NB4 (cell line): ENCODE data around the gene CLDN7.
A peak's percentile ranks its signal among the peaks of the same experiment; 100 is the strongest.

Experiments
- DNase-seq: peaks from one replicate; pipeline ENCODE4 v3.0.0; 2010; ENCODE audit warnings: low read depth
- H3K4me3 ChIP-seq: one replicate; pipeline ENCODE4 v1.5.1; 2011; ENCODE audit warnings: mild to moderate bottlenecking, low read depth, low read length, moderate library complexity
- CTCF ChIP-seq: IDR thresholded peaks from one replicate; pipeline ENCODE4 v1.5.1; 2012; ENCODE audit warnings: low read depth, low read length
- MAX ChIP-seq: IDR thresholded peaks from 2 replicates; pipeline ENCODE4 v1.6.1; 2011; ENCODE audit warnings: low read depth, low read length
- MYC ChIP-seq: IDR thresholded peaks from 2 replicates; pipeline ENCODE4 v1.6.1; 2011; ENCODE audit warnings: low read depth, low read length
- POLR2A ChIP-seq: IDR thresholded peaks from 2 replicates; pipeline ENCODE4 v1.6.1; 2011; ENCODE audit warnings: mild to moderate bottlenecking; ENCODE audit not compliant: insufficient read length; ENCODE audit errors: extremely low read depth

Gene CLDN7

DNA sequence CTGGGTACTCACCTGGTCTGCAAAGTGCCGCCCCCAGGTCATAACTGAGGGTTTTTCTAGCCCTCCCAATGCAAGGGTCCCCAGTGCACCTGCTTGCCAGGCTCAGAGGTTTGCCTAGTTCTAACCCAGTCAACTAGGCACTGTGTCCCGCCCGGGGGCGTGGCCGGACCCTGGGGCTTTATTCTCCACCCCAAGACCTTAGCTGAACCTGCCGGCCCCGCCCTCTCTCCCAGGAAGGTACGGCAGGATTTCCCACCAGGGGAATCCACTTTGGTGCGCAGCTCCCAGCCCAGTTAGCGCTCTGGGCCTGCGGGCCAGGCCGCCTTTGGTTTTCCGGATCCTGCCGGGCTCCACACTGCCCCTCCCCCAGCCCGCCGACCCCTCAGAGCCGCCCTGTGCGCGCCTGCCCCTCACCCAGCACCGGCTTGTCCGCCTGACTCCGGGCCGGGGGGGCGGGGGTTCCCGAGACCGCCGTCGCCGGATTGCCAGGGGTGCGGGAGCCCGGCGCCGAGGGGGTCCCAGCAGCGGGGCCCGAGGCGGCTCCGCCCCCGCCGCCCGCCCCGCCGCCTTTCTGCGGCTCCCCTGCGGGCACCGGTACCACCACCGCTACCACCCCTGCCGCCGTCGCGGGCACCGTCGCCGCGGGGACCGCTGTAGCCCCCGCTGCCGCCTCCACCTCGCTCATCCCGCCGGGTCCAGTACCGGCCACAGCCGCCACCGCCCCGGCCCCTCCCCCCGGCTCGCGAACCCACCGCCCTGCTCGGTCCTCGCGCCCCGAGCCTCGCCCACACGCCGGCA, 31.7 kb upstream of the CLDN7 start:
- no peak overlapping the region for H3K4me3 ChIP-seq
- DNase-seq, result peak; percentile 42
- TF ChIP-seq MYC, result no peak
- no peak for TF ChIP-seq POLR2A
- no peak for TF ChIP-seq CTCF
- no peak for TF ChIP-seq MAX

DNA sequence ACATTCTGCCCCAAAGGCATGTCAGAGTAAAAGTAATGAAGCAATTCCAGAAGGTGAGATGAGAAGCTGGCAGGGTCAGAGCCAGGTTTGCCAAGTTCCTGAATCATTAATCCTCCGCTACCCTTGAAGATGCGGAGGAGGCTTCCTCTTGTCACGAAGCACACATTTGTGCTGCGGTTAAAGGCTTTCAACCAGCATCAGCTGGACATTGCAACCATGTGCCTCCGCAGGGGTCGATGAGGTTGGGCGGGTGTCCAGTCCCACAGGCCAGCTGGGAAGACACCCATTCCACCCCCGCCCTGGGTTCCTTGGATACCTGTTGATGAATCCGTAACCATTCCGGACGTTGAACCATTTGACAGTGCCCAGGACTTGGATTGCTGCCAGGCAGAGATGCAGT, 30.9 kb upstream of the CLDN7 start:
- TF ChIP-seq POLR2A (no peak), CTCF (no peak), MAX (peak; percentile 85), MYC (peak; percentile 86)
- no peak overlapping the region for H3K4me3 ChIP-seq
- peak; percentile 75 for DNase-seq

GRCh38 chr17:7292729-7293128, 30.5 kb upstream of the CLDN7 start:
- no peak for TF ChIP-seq MYC
- no peak for TF ChIP-seq POLR2A
- no peak for TF ChIP-seq MAX
- TF ChIP-seq CTCF, result no peak
- no peak for DNase-seq
- no peak overlapping the region for H3K4me3 ChIP-seq

- TF ChIP-seq CTCF (no peak), POLR2A (no peak), MAX (no peak), MYC (no peak)
- DNase-seq, result no peak
- no peak overlapping the region for H3K4me3 ChIP-seq
Observed at GRCh38 chr17:7292194-7292593, 29.9 kb upstream of the CLDN7 start.

DNA sequence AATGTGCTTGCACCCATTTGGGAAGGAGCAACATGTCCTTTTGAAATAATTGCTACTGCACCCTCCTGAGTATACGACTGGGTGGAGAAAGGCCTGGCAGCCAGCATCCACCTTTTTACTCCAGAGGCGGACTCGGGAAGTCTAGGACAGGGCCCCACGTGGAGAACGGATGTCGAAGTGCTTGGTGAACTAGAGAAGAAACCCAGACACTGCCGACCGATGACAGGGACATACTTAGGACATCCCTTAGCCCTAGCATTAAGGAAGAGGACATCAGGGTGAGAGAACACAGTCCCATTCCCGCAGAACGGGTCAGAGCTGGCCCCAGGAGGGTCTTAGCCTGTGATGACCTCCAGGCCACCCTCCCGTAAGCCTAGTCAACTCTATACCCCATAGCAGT, 28.4 kb upstream of the CLDN7 start:
- no peak overlapping the region for H3K4me3 ChIP-seq
- no peak for DNase-seq
- TF ChIP-seq CTCF (no peak), MAX (no peak), POLR2A (no peak), MYC (no peak)
